GM12873 (cell line): ENCODE results near the gene HOXD11.

Source experiments
- CTCF ChIP-seq: IDR thresholded peaks from 2 replicates; pipeline ENCODE4 v1.5.1; 2012; ENCODE audit warnings: low read depth, mild to moderate bottlenecking, moderate library complexity, low read length, control low read depth; ENCODE audit not compliant: insufficient read depth; ENCODE audit errors: missing control alignments

The HOXD11 gene

DNA sequence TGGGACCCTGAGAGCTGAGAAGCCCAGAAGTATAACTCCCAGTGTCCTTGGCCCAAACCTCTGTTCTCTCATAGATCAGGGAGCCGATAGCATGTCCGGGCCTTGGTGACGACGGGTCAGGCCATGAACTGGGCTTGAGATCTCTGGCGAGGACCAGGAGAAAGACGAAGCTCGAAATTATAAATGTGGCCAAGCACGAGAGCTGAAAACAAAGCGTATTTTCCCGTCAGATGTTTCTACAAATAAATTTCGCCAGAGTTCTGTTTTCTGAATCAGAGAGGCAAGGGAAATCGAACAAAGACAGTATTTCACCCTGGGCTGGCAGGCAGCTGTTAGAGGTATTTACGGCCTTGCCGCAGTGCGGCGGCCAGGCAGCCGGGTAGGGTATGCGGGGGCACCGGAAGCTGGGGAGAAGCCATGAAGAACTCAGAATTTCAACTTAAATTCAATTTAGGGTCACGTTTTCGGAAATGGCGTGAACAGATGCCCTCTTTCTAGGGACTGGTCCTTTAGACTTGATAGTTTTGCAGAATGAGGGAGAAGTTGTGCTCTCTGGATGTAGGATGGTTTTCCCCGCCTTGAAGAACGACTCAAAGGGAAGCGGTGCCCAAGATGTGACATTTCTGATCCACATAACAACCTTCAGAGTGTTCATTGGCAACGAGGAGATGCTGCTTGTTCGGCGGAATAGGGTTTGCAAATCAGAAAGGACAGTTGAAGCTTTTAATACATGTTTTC is 32.0 kb downstream of the HOXD11 start:
- no peak for TF ChIP-seq CTCF

DNA sequence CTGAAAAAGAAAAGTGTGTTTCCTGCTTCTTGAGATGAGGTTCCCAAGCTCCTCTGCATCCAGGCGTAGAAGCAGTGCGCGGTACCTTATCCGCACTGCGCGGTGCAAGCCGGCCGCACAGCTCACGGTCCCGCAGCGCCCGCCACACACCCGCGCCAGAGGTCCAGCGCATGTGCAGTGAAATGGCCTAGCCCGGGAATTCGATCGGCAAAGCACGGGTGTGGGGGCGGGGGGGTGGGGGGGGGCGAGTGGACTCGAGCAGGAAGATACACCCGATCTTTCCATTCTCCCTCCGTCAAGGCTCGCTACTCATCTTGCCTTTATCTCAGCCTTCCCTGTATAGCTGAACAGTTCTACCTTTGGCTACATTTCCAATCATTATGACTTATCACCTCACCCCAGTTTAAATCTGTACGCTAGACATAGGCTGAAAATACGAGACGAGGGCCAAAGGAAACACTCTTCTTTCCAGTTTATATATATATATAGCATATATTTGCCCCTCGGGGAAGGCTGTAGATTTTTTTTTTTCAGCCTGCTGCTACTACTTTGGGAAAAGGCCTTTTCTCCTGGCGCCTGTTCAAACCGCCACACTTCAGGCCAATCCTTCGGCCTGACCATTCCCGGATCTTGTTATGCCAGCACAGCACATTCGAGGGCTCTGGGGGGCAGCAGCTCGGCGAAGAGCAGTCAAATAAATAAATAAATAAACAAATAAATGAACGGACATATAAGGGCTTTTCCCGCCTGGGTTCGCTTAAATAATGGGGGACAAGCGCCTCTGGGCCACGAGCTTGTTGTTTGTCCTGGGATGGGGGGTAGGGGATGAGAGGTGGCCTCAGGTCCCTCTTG is 32.8 kb downstream of the HOXD11 start:
- TF ChIP-seq CTCF = no peak

DNA sequence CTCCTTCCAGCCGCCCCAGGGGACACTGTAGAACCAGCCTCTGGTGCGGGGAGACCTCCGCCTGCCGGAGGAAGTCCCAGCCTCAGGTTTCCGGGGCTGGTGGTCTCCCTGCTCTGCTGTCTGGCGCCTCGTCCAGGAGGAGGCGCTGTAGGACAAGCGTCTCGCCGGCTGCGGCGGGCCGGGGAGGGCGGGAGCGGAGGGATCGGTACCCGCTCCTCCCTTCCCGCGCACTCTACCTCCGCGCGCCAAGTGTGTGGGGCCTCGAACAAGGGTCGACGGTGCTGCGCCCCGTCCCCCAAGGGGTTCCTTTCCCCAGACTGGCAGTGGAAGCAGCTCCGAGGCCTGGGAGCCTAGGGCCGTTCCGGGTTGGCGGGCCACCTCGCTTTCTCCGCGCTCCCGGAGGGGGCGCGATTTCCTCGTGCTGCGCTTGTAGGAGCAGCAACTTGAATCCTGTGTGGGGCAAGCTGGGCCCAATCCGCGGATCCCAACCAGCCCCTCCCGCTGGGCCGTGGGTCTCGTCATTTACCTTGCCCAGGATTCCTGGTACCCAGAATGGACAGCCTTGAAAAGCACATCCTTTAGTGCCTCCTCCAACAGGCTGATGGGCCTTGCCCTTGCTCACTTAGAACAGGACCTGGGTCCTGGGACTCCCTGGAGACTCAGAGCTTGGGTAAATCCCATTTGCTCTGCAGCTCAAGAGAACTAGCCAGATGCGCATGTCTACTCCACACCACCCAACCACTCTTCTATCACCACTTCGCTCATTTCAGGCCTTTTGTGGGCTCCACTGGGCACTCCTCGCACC is 33.6 kb downstream of the HOXD11 start:
- TF ChIP-seq CTCF = peak; percentile 86

DNA sequence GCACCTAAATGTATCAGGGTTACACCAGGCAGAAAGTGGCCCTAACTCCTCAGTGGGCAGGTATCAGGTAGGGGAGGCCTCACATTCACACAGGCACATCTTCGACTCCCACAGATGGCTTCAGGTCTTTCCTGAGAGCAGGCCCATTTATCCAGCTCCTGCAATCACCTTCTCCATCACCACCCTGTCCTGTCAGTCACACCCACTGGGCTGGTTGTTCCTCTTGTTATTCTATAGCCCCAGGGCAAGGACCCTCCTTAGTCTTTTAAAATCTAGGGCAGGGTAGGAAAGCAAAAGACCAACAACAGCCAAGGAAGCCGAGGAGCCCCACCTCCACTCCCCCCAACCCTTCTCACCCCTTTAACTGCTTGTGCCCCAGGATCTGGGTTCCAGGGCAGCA is 35.2 kb downstream of the HOXD11 start:
- no peak for TF ChIP-seq CTCF

GRCh38 chr2:176145085-176145969 is 38.2 kb downstream of the HOXD11 start:
- TF ChIP-seq CTCF = no peak

GRCh38 chr2:176146101-176146500 is 39.0 kb downstream of the HOXD11 start:
- no peak for TF ChIP-seq CTCF
